Hepatocyte (in vitro differentiated cells): Measurements from ENCODE around the gene PGP.

ENCODE experiments used
- CTCF ChIP-seq: fragments of 200-600 bp; sonication (generic); IDR thresholded peaks from 2 replicates; pipeline ENCODE4 v1.5.1; 2016; ENCODE audit warnings: antibody characterized with exemption, mild to moderate bottlenecking; ENCODE audit not compliant: poor library complexity
- EZH2 ChIP-seq: fragments of 200-600 bp; sonication (generic); IDR thresholded peaks from 2 replicates; pipeline ENCODE4 v1.6.1; 2016; ENCODE audit warnings: antibody characterized with exemption, mild to moderate bottlenecking, borderline replicate concordance
- EZH2phosphoT487 ChIP-seq: fragments of 200-600 bp; sonication (generic); IDR thresholded peaks from one replicate; pipeline ENCODE4 v1.6.1; 2018; ENCODE audit warnings: antibody characterized with exemption, mild to moderate bottlenecking, low read depth, moderate library complexity; ENCODE audit not compliant: unreplicated experiment, severe bottlenecking

GRCh38 chr16:2171601-2172178 lies 43.0 kb downstream of the PGP start:
- TF ChIP-seq CTCF (no peak), EZH2phosphoT487 (no peak), EZH2 (no peak)
